Right lobe of liver (tissue), 6 donors: ENCODE measurements around the gene RAP1GDS1. TPM values are rescaled to one million over a fixed set of nuclear protein-coding genes. Genes with fewer than 3 reads are reported as not detected.

Experiments used
- ATAC-seq, 4 donors: fragments of 200-7000 bp; cut with Tn5 transposase; one replicate each; pipeline ENCODE4 v1.9.1; 2020; ENCODE audit warnings: mild to moderate bottlenecking in 4 of 4, moderate library complexity in 4 of 4
- DNase-seq, 3 donors: peaks; one replicate each; pipeline ENCODE4 v3.0.0-alpha.2; 2020
- H3K27ac ChIP-seq, 3 donors: fragments of 200-600 bp; one replicate each; pipeline ENCODE4 v1.8.0; 2022
- H3K27me3 ChIP-seq, 2 donors: fragments of 200-600 bp; one replicate each; pipeline ENCODE4 v1.8.0; 2022
- H3K36me3 ChIP-seq, 4 donors: fragments of 200-600 bp; sonication (generic) in 1 of 4; one replicate each; pipeline versions ENCODE4 v1.5.1 to v1.8.0; 2017 to 2022; ENCODE audit warnings: control low read depth in 1 of 4
- H3K4me1 ChIP-seq, 4 donors: fragments of 200-600 bp; sonication (generic) in 1 of 4; one replicate each; pipeline versions ENCODE4 v1.5.1 to v1.8.0; 2017 to 2022; ENCODE audit warnings: control low read depth in 1 of 4
- H3K4me3 ChIP-seq, 3 donors: fragments of 200-600 bp; one replicate each; pipeline ENCODE4 v1.8.0; 2022
- H3K9me3 ChIP-seq, 4 donors: fragments of 200-600 bp; sonication (generic) in 1 of 4; one replicate each; pipeline versions ENCODE4 v1.5.1 to v1.8.0; 2017 to 2022; ENCODE audit warnings: control low read depth in 1 of 4
- POLR2A ChIP-seq: fragments of 450-650 bp; IDR thresholded peaks from one replicate; pipeline ENCODE4 v1.6.1; 2017; ENCODE audit warnings: antibody characterized with exemption, mild to moderate bottlenecking
- WGBS: methylation state at CpG from one replicate; pipeline ENCODE4 v1.1.6; 2018; ENCODE audit warnings: low coverage, low lambda C conversion rate; ENCODE audit not compliant: insufficient coverage; ENCODE audit errors: missing lambda C conversion rate; 5-methylcytosine and 5-hydroxymethylcytosine counted together
- intact Hi-C, 2 donors: fragments of 100-400 bp; cut with DNase I; formaldehyde crosslinking; loops; one replicate each; pipeline versions ENCODE4 v1.11.2 to v1.14.1; 2022
- total RNA-seq, 6 experiments: library from RNA; depleted of rRNA in 2 of 6; stranded (reverse); fragments of >200 nt in 2 of 6; fragmentation: NEBNext Ultra II Directional in 3 of 6; extraction: Animal tissue kit (Norgen Biotek cat#: 25700) in 3 of 6; gene quantifications; one replicate each; pipeline versions ENCODE4 v1.1.0 to v1.2.4, GENCODE V29; 2016 to 2023
- TF ChIP-seq, protein P1 (sequence below), 4 donors: fragments of 200-600 bp in 3 of 4; fragments of 450-650 bp in 1 of 4; IDR thresholded peaks; one replicate each; pipeline versions ENCODE4 v1.5.1 to v1.8.0; 2016 to 2022; ENCODE audit warnings: antibody characterized with exemption in 4 of 4, mild to moderate bottlenecking in 2 of 4
- donor health status: DM: no; HTN: yes; CAD: no.
- donor health status: DM: no; HTN: no; CAD: no.
- donor health status: DM: no; HTN: no; CAD: no.
- donor health status: DM: no; HTN: yes; CAD: no.
- donor health status: DM: no; HTN: yes; CAD: no.

RAP1GDS1 gene
- total RNA-seq, 6 experiments from 2014 or later: 17.4 to 29.8 (median 20.9) TPM

DNA sequence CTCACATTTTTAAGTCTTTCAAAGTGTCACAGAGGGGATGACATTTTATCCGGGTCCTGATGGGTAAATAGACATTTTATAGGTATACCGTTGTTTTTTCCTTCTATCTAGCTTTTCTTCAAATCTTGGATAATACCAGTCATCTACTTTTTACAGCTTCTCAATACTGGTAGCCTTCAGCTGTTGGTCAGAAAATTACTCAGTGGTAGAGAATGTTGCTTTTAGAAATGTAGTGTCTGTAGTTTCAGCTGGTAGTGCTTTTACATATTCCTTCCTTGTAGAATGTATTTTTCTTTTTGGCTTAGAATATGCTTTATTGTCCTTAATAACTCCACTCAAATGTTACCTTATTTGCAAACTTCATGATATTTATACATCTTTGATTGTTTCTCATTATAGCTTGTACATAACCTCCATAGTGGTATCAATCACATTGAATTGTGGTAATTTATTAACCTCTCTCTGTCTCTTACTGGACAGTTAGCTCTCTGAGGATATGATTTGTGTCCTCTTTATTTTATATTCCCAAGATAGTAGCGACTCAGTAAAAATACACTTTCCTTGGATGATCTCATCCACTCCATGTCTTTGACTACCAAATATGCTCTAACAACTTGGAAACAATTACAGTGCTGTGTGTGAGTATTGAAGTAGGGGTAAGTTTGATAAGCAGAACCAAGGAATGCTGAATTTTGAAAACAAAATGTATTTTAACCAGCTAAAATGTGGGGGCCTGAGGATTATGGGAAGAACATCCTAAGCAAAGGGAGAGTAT is 53.8 kb downstream of the RAP1GDS1 start:
- Histone ChIP-seq H3K4me3 (no peak overlapping the region), H3K9me3 (no peaks in the 10 kb centered on the region), H3K36me3 (no peaks in the 10 kb centered on the region), H3K27me3 (no peaks in the 10 kb centered on the region), H3K4me1 (no peaks in the 10 kb centered on the region), H3K27ac (no peak overlapping the region)
- intact Hi-C loops: no loop called here
- DNase-seq (no peak), ATAC-seq (no peak)
- WGBS: 94% methylated on average over 3 of the region's 3 CpGs
- no peak for TF ChIP-seq POLR2A
- TF ChIP-seq, protein P1, sequence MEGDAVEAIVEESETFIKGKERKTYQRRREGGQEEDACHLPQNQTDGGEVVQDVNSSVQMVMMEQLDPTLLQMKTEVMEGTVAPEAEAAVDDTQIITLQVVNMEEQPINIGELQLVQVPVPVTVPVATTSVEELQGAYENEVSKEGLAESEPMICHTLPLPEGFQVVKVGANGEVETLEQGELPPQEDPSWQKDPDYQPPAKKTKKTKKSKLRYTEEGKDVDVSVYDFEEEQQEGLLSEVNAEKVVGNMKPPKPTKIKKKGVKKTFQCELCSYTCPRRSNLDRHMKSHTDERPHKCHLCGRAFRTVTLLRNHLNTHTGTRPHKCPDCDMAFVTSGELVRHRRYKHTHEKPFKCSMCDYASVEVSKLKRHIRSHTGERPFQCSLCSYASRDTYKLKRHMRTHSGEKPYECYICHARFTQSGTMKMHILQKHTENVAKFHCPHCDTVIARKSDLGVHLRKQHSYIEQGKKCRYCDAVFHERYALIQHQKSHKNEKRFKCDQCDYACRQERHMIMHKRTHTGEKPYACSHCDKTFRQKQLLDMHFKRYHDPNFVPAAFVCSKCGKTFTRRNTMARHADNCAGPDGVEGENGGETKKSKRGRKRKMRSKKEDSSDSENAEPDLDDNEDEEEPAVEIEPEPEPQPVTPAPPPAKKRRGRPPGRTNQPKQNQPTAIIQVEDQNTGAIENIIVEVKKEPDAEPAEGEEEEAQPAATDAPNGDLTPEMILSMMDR (IDR thresholded peaks at IDR 0.05): no peak

DNA sequence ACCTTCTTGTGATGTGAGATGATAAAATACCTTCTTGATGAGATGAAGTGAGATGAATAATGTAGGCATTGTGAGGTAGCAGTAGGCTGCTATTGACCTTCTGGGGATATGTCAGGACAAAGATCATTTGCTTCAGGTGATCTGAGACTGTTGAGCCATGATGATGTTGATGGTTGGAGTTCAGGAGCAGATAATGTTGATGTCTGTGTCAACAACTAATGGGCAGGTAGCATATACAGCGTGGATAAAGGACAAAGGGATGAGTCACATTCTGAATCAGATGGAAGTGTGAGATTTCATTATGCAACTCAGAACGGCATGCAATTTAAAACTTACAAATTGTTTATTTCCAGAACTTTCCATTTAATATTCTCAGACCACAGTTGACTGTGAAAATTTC is 57.3 kb downstream of the RAP1GDS1 start:
- 88% methylated on average over 2 of the region's 2 CpGs for WGBS
- intact Hi-C loops: no loop called here
- H3K4me1 ChIP-seq: no peaks in the 10 kb centered on the region
- no peaks in the 10 kb centered on the region for H3K27me3 ChIP-seq
- ATAC-seq: no peak
- TF ChIP-seq, protein P1 (IDR thresholded peaks at IDR 0.05): no peak
- no peak for TF ChIP-seq POLR2A
- no peak overlapping the region for H3K4me3 ChIP-seq
- H3K27ac ChIP-seq: no peak overlapping the region
- no peaks in the 10 kb centered on the region for H3K9me3 ChIP-seq
- no peak for DNase-seq
- H3K36me3 ChIP-seq: no peaks in the 10 kb centered on the region

DNA sequence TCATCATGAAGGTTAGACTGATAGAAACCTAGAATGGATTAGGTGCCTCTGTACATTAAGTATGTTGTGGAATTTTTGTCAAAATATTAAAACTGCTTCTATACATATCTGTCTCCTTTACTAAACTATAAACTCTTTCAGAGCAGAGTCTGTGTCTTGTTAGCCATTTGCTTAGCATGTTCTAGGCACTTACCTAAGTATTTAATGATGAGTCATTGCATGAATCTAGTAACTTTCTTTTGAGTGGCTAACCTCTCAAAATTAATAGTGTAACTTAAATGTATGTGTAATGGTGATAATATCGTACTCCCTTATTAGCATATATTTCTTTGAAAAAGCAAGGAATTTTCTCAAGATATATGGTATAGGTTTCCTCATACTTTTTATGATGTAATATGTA is 57.8 kb downstream of the RAP1GDS1 start:
- Histone ChIP-seq H3K4me1 (no peaks in the 10 kb centered on the region), H3K36me3 (no peaks in the 10 kb centered on the region), H3K27me3 (no peaks in the 10 kb centered on the region), H3K4me3 (no peak overlapping the region), H3K9me3 (no peaks in the 10 kb centered on the region), H3K27ac (no peak overlapping the region)
- ATAC-seq: no peak
- TF ChIP-seq, protein P1 (IDR thresholded peaks at IDR 0.05): no peak
- no peak for TF ChIP-seq POLR2A
- DNase-seq: no peak
- intact Hi-C loops: no loop called here
- 94% methylated on average over 1 of the region's 1 CpG for WGBS

DNA sequence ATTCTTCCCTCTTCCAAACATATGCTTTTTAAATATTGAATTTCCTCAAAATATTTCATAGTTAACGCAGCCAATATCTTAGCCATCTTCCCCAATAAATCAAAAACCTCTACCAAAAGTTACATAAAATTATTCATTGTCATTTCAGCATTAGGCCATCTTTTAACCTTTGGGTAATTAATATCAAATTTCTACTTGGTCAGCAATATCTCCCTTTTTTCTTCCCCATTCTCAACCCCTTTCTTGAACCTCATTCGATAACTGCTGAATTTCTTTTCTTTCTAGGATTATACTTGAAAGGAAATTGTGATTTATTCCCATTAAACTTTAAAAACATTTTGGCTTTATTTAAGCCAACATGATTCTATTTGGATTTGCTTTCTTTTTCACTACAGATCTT is 65.0 kb downstream of the RAP1GDS1 start:
- Histone ChIP-seq H3K9me3 (no peaks in the 10 kb centered on the region), H3K27me3 (no peaks in the 10 kb centered on the region), H3K4me3 (no peak overlapping the region), H3K4me1 (no peaks in the 10 kb centered on the region), H3K36me3 (no peaks in the 10 kb centered on the region), H3K27ac (no peak overlapping the region)
- no peak for DNase-seq
- WGBS: 76% methylated on average over 2 of the region's 2 CpGs
- TF ChIP-seq, protein P1 (IDR thresholded peaks at IDR 0.05): no peak
- no peak for TF ChIP-seq POLR2A
- ATAC-seq: no peak
- intact Hi-C loops: no loop called here
